Endothelial cell of umbilical vein (primary cell): ENCODE measurements around the gene PDE8B. TPM values are rescaled to one million over a fixed set of nuclear protein-coding genes. Genes with fewer than 3 reads are reported as not detected.

Experiments used
- BruUV-seq: library from RNA; stranded (reverse); fragments of 400-500 nt; replicated peaks from 2 replicates; lab custom pipeline; 2021; lab: Mats Ljungman, UMichigan
- CTCF ChIA-PET: fragments of 300-600, 350-600 bp; sonication (Branson Sonifier 250); formaldehyde crosslinking; loops from one replicate; lab custom pipeline; 2021; ENCODE audit warnings: antibody characterized with exemption, inconsistent platforms; lab: Charles Lee
- POLR2A ChIA-PET: fragments of 300-600, 350-600 bp; sonication (Branson Sonifier 250); formaldehyde crosslinking; loops from one replicate; lab custom pipeline; 2021; ENCODE audit warnings: antibody characterized with exemption, inconsistent platforms; lab: Charles Lee
- DNase-seq: peaks from one replicate; pipeline ENCODE4 v3.0.0-alpha.2; 2011; ENCODE audit warnings: low read depth, low spot score
- FAIRE-seq: peaks from 2 replicates; lab custom pipeline; 2011; peaks lifted over from hg19 to GRCh38; lab: Jason Lieb, UNC
- H2AFZ ChIP-seq: 2 replicates; pipeline ENCODE4 v1.6.0; 2012; ENCODE audit warnings: low read depth, low read length, control low read depth, inconsistent platforms
- H3K27ac ChIP-seq: 2 replicates; pipeline ENCODE4 v1.5.1; 2011; ENCODE audit warnings: low read depth, mild to moderate bottlenecking, control low read depth, low read length, moderate library complexity; ENCODE audit not compliant: insufficient read depth
- H3K27me3 ChIP-seq, 2 experiments: 2 replicates each; pipeline versions ENCODE4 v1.6.0 to v1.6.1; 2011; ENCODE audit warnings: low read length in 2 of 2, mixed read lengths in 1 of 2; ENCODE audit not compliant: control insufficient read depth in 2 of 2, insufficient read depth in 2 of 2
- H3K36me3 ChIP-seq, 2 experiments: 2 replicates in 1 of 2; 3 replicates in 1 of 2; pipeline ENCODE4 v1.5.1; 2011; ENCODE audit warnings: low read length in 2 of 2, mild to moderate bottlenecking in 1 of 2, moderate library complexity in 1 of 2; ENCODE audit not compliant: control insufficient read depth in 2 of 2, insufficient read depth in 2 of 2; ENCODE audit errors: extremely low read depth in 1 of 2
- H3K4me1 ChIP-seq: 3 replicates; pipeline ENCODE4 v1.5.1; 2011; ENCODE audit warnings: mild to moderate bottlenecking, low read length; ENCODE audit not compliant: control insufficient read depth, insufficient read depth; ENCODE audit errors: extremely low read depth
- H3K4me2 ChIP-seq: 2 replicates; pipeline ENCODE4 v1.6.1; 2011; ENCODE audit warnings: low read length, control low read depth, mixed read lengths; ENCODE audit not compliant: insufficient read depth
- H3K4me3 ChIP-seq, 3 experiments: fragments of 200-600 bp in 1 of 3; sonication (generic), shearing (Covaris generic) in 1 of 3; replicated peaks in 1 of 3; 2 replicates each; pipeline ENCODE4 v1.5.1; 2011 to 2016; ENCODE audit warnings: control low read depth in 3 of 3, low read length in 3 of 3, mild to moderate bottlenecking in 2 of 3, inconsistent platforms in 1 of 3, low read depth in 1 of 3, moderate library complexity in 1 of 3; ENCODE audit not compliant: insufficient read depth in 1 of 3
- H3K79me2 ChIP-seq: 2 replicates; pipeline ENCODE4 v1.6.0; 2012; ENCODE audit warnings: low read length, inconsistent platforms; ENCODE audit not compliant: control insufficient read depth, insufficient read depth
- H3K9ac ChIP-seq: replicated peaks from 2 replicates; pipeline ENCODE3; 2011; ENCODE audit warnings: low read length, control low read depth; ENCODE audit not compliant: insufficient read depth; ENCODE audit errors: extremely low read depth
- H3K9me1 ChIP-seq: replicated peaks from 3 replicates; pipeline ENCODE4 v1.6.0; 2011; ENCODE audit warnings: mild to moderate bottlenecking, low read length; ENCODE audit not compliant: control insufficient read depth, insufficient read depth; ENCODE audit errors: extremely low read depth
- H3K9me3 ChIP-seq: replicated peaks from 2 replicates; pipeline ENCODE4 v1.5.1; 2012; ENCODE audit warnings: low read length, inconsistent platforms; ENCODE audit not compliant: control insufficient read depth, insufficient read depth
- H4K20me1 ChIP-seq: replicated peaks from 2 replicates; pipeline ENCODE3; 2011; ENCODE audit warnings: mild to moderate bottlenecking, low read length; ENCODE audit not compliant: control insufficient read depth, insufficient read depth; ENCODE audit errors: extremely low read depth
- CTCF ChIP-seq, 2 donors: IDR thresholded peaks; 1 replicate in 1 of 2; 2 replicates in 1 of 2; pipeline ENCODE4 v1.5.1; 2011; ENCODE audit warnings: low read length in 2 of 2, mild to moderate bottlenecking in 2 of 2, moderate library complexity in 2 of 2, control low read depth in 1 of 2, inconsistent platforms in 1 of 2, low read depth in 1 of 2; ENCODE audit not compliant: insufficient read depth in 1 of 2; ENCODE audit errors: extremely low read depth in 1 of 2
- EZH2 ChIP-seq: IDR thresholded peaks from 2 replicates; pipeline ENCODE4 v1.6.1; 2012; ENCODE audit warnings: borderline replicate concordance, low read depth, mild to moderate bottlenecking, moderate library complexity, low read length, inconsistent platforms; ENCODE audit not compliant: severe bottlenecking
- FOS ChIP-seq: IDR thresholded peaks from 2 replicates; pipeline ENCODE4 v1.6.1; 2011; ENCODE audit warnings: mild to moderate bottlenecking, low read length, moderate library complexity, borderline replicate concordance; ENCODE audit not compliant: insufficient read depth
- GATA2 ChIP-seq: IDR thresholded peaks from 2 replicates; pipeline ENCODE4 v1.7.0; 2011; ENCODE audit warnings: low read depth, mild to moderate bottlenecking, moderate library complexity, mixed read lengths, low read length; ENCODE audit not compliant: insufficient read length, insufficient read depth
- JUN ChIP-seq: IDR thresholded peaks from 2 replicates; pipeline ENCODE4 v1.6.1; 2011; ENCODE audit warnings: borderline replicate concordance, low read depth; ENCODE audit not compliant: insufficient read length, insufficient read depth
- MAX ChIP-seq: IDR thresholded peaks from 2 replicates; pipeline ENCODE4 v1.6.1; 2011; ENCODE audit not compliant: insufficient read depth, insufficient read length
- MYC ChIP-seq: IDR thresholded peaks from one replicate; pipeline ENCODE4 v1.6.1; 2011; ENCODE audit warnings: mild to moderate bottlenecking, low read depth, low read length
- POLR2A ChIP-seq: IDR thresholded peaks from 2 replicates; pipeline ENCODE4 v1.6.1; 2012; ENCODE audit warnings: low read depth, mild to moderate bottlenecking, control low read depth, low read length
- POLR2AphosphoS5 ChIP-seq: IDR thresholded peaks from 2 replicates; pipeline ENCODE4 v1.6.1; 2012; ENCODE audit warnings: low read depth, mild to moderate bottlenecking, control low read depth, low read length, moderate library complexity; ENCODE audit not compliant: insufficient read depth
- dilution Hi-C: fragments of 300-500 bp; cut with MboI; formaldehyde crosslinking; loops from one replicate; pipeline ENCODE4 v1.15.0; 2019; ENCODE audit warnings: low sequenced_read_pairs; ENCODE audit not compliant: extremely low pct_ligation_motif_present
- intact Hi-C: fragments of 100-400 bp; cut with micrococcal nuclease; formaldehyde crosslinking; loops from one replicate; pipeline ENCODE4 v1.10.0; 2022
- polyA plus RNA-seq, 4 experiments: library from polyadenylated mRNA; depleted of rRNA in 3 of 4; stranded (reverse) in 3 of 4; unstranded in 1 of 4; fragments of >200 nt; gene quantifications; 2 replicates each; pipeline versions ENCODE4 v1.2.1 to v1.2.3, GENCODE V29; 2011 to 2012; ENCODE audit warnings: missing spikeins in 1 of 4
- total RNA-seq: library from RNA; stranded (reverse); gene quantifications from 2 replicates; pipeline ENCODE4 v1.2.3, GENCODE V29; 2021

Gene PDE8B
- total and polyA plus RNA-seq, 2 donors (not counting 3 experiments of a cell fraction or from before 2014, with no cell fraction given) = not detected

- Histone ChIP-seq H3K9me1 (no peaks in the 10 kb centered on the region), H3K36me3 (no peaks in the 10 kb centered on the region), H3K27ac (no peak overlapping the region), H4K20me1 (no peaks in the 10 kb centered on the region), H3K4me2 (no peak overlapping the region), H3K4me3 (no peak overlapping the region), H2AFZ (no peak overlapping the region), H3K9ac (no peak overlapping the region), H3K27me3 (peaks cover 0 to 2% of the 10 kb centered on the region in 2 experiments), H3K9me3 (no peaks in the 10 kb centered on the region), H3K4me1 (no peaks in the 10 kb centered on the region), H3K79me2 (no peaks in the 10 kb centered on the region)
- no peak for TF ChIP-seq EZH2
- TF ChIP-seq GATA2 = no peak
- TF ChIP-seq JUN = no peak
- TF ChIP-seq POLR2A = no peak
- no peak for TF ChIP-seq FOS
- no peak for TF ChIP-seq MYC
- no peak for TF ChIP-seq MAX
- no peak for TF ChIP-seq CTCF (IDR thresholded peaks at IDR 0.05; ENCODE audit: extremely low read depth in 1 of 2, insufficient read depth in 1 of 2, low read depth in 1 of 2, low read length in 2 of 2)
- TF ChIP-seq POLR2AphosphoS5 = no peak
- dilution Hi-C loops = no loop called here
- no TSS peak for BruUV-seq
- CTCF ChIA-PET = no interaction called here
- FAIRE-seq (no peak), DNase-seq (no peak)
- intact Hi-C loops = no loop called here
- POLR2A ChIA-PET = no interaction called here
Measured at GRCh38 chr5:77398458-77398857, 188.0 kb downstream of the PDE8B start.
